Bronchial epithelial cell (primary cell): Measurements from ENCODE around the gene DNAH6. TPM values are rescaled to one million over a fixed set of nuclear protein-coding genes. Genes with fewer than 3 reads are reported as not detected.
"Not testable (repeated sequence)": the region's sequence is repeated elsewhere in the genome, so short reads cannot be mapped to it uniquely, and the experiment has no call there.

Experiments
- DNase-seq: peaks from one replicate; pipeline ENCODE4 v3.0.0-alpha.2; 2010; ENCODE audit warnings: low read depth
- FAIRE-seq: peaks from 2 replicates; lab custom pipeline; 2011; peaks lifted over from hg19 to GRCh38; lab: Jason Lieb, UNC
- H3K27me3 ChIP-seq: 2 replicates; pipeline ENCODE4 v1.5.1; 2011; ENCODE audit warnings: low read length; ENCODE audit not compliant: control insufficient read depth, insufficient read depth
- H3K36me3 ChIP-seq: 2 replicates; pipeline ENCODE4 v1.5.1; 2011; ENCODE audit warnings: low read length; ENCODE audit not compliant: control insufficient read depth, insufficient read depth
- H3K4me3 ChIP-seq: 2 replicates; pipeline ENCODE4 v1.5.1; 2011; ENCODE audit warnings: mild to moderate bottlenecking, low read depth, low read length, control low read depth
- total RNA-seq: library from RNA; depleted of rRNA; stranded (reverse); fragments of >200 nt; gene quantifications from 2 replicates; pipeline ENCODE4 v1.2.1, GENCODE V29; 2014
- TF ChIP-seq, protein P1 (sequence below): IDR thresholded peaks from 2 replicates; pipeline ENCODE4 v1.5.1; 2011; ENCODE audit warnings: mild to moderate bottlenecking, moderate library complexity, low read length, control low read depth, inconsistent platforms; ENCODE audit not compliant: insufficient read depth, severe bottlenecking

The DNAH6 gene
- total RNA-seq, 1 donor from 2014 or later = under 0.01 TPM

DNA sequence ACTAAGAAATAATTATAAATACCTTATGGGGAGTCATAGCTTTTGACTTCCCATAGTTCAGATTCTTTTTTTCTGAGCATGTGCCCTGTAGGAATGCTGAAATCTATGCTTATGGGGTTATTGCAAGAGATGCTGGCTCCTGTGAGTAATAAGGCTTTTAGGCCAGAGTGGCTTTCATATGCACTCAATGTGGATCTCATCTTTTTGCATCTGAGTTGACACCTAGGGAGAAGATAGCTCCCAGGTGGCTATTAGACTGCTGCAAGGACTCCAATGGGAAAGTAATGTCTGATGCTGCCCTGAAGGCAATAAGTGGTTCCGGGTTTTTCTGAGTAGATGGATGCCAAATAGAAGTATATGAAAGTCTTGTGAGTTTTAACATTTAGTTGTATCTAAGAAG lies 21.0 kb downstream of the DNAH6 start:
- no peaks in the 10 kb centered on the region for H3K36me3 ChIP-seq
- H3K27me3 ChIP-seq = no peaks in the 10 kb centered on the region
- no peak overlapping the region for H3K4me3 ChIP-seq
- no peak for DNase-seq
- FAIRE-seq = no peak
- TF ChIP-seq, protein P1, sequence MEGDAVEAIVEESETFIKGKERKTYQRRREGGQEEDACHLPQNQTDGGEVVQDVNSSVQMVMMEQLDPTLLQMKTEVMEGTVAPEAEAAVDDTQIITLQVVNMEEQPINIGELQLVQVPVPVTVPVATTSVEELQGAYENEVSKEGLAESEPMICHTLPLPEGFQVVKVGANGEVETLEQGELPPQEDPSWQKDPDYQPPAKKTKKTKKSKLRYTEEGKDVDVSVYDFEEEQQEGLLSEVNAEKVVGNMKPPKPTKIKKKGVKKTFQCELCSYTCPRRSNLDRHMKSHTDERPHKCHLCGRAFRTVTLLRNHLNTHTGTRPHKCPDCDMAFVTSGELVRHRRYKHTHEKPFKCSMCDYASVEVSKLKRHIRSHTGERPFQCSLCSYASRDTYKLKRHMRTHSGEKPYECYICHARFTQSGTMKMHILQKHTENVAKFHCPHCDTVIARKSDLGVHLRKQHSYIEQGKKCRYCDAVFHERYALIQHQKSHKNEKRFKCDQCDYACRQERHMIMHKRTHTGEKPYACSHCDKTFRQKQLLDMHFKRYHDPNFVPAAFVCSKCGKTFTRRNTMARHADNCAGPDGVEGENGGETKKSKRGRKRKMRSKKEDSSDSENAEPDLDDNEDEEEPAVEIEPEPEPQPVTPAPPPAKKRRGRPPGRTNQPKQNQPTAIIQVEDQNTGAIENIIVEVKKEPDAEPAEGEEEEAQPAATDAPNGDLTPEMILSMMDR = no peak

DNA sequence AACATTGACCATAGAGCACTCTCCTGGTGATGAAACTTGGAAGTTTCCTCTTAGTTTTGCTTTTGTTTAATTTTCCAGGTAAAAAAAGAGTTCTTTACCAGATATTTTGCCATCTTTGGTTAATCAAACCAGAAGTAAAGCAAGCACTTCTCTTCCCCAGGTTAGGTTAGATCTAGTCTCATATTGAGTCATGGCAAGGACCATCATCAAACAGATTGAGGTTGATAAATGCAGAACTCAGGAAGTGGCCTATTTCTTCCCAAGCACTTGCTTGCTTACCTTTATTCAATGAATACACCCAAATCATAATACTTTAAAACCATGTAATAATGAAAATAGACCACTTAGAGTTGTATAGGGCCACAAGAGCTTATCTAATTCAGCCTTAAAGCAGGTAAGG lies 23.4 kb downstream of the DNAH6 start:
- FAIRE-seq = no peak
- no peaks in the 10 kb centered on the region for H3K27me3 ChIP-seq
- TF ChIP-seq, protein P1 = no peak

DNA sequence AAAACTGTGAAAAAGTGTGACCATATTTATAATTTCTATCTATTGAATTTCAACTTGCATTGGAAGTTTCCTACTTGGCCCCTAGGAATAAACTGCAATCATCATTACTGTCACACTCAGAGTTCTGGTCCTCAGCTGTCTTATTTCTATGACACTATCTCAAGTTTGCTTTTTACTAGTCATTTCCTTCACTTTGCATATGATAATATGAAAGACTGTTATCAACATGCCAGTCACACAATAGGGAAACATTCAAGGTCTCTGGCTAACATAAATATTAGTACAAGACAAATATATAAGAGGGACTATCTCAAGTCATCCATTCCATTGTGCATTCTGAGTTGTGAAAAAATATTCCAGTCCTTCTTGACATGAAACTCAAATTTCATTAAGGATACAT lies 28.7 kb downstream of the DNAH6 start:
- no peak for FAIRE-seq
- no peak for DNase-seq
- TF ChIP-seq, protein P1 = no peak
- no peak overlapping the region for H3K4me3 ChIP-seq
- H3K36me3 ChIP-seq = no peaks in the 10 kb centered on the region
- no peaks in the 10 kb centered on the region for H3K27me3 ChIP-seq

More for the DNA sequence above, 23.4 kb downstream of the DNAH6 start:
- H3K4me3 ChIP-seq = no peak overlapping the region
- DNase-seq = no peak
- no peaks in the 10 kb centered on the region for H3K36me3 ChIP-seq

DNA sequence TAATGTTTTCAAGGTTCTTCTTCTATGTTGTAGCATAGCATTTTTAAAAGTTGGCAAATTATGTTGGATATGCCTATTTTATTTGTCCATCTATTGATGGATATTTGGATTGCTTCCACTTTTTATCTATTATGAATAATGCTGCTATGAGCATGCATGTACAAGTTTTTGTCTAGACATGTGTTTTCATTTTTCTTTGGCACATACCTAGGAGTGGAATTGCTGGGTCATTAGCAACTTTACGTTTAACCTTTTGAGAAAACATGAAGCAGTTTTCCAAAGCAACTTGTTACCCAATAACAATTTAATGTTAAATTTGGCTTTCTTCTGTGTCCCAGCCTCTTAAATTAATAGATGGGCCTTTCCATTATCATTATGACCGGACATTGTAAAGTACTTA lies 30.3 kb downstream of the DNAH6 start:
- Histone ChIP-seq H3K4me3 (no peak overlapping the region), H3K36me3 (no peaks in the 10 kb centered on the region), H3K27me3 (no peaks in the 10 kb centered on the region)
- TF ChIP-seq, protein P1 = no peak
- DNase-seq (peak; percentile 77), FAIRE-seq (no peak)

DNA sequence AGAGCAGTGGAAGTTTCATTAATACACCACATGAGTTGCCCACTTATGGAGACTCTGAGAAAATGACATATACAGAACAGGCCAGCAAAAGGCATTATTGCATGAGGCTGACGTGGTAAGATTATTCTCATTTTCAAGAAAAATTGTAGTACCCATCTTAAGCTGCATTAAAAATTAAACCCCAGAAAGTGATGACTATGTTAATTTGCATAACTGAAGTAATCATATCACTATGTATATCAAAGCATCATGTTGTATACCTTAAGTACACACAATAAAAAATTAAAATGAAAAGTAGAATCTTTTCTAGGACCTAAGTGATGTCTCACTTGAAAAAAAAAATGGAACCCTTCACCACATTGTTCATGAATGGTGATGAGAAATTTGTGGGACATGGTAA lies 32.0 kb downstream of the DNAH6 start:
- no peak for FAIRE-seq
- H3K36me3 ChIP-seq = no peaks in the 10 kb centered on the region
- DNase-seq = no peak
- H3K27me3 ChIP-seq = no peaks in the 10 kb centered on the region
- no peak overlapping the region for H3K4me3 ChIP-seq
- TF ChIP-seq, protein P1 = no peak

DNA sequence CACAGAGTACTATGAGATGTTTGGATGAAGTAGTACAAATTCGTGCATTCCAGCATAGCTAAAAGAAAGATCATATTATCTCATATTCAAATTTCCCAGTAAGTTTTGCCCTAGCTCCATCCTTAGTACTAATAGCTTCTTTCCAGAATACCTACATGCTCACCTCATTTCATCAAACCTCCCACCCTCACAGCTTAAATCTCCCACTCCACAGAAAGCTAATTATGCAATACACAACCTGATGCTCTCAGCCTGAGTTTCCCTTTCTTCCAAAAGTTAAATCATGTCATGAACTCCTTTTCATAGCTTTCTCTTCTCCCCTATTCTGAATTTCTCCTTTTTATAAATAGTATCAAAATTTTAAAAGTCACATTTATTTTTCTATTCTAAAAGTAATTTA lies 34.6 kb downstream of the DNAH6 start:
- TF ChIP-seq, protein P1 = no peak
- FAIRE-seq (no peak), DNase-seq (no peak)
- Histone ChIP-seq H3K27me3 (peaks cover 1% of the 10 kb centered on the region), H3K4me3 (no peak overlapping the region), H3K36me3 (no peaks in the 10 kb centered on the region)

DNA sequence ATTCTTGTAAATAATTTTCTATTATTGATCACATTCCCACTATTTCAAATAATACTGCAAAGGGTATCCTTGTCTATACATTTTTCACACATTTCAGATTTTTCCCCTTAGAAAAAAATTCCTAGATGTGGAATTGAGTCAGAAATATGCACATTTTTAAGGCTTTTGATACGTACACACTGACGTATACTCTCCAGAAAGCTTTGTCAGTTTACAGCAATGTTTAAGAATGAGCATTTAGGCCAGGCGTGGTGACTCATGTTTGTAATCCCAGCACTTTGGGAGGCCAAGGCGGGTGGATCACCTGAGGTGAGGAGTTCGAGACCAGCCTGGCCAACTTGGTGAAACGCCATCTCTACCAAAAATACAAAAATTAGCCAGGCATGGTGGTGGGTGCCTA lies 35.2 kb downstream of the DNAH6 start:
- not testable (repeated sequence) for H3K4me3 ChIP-seq, DNase-seq, H3K36me3 ChIP-seq, FAIRE-seq, H3K27me3 ChIP-seq
